Liver (tissue), 9 donors: ENCODE results near the gene TUBB3. TPM values are rescaled to one million over a fixed set of nuclear protein-coding genes. Genes with fewer than 3 reads are reported as not detected.

Source experiments
- DNase-seq: peaks from one replicate; pipeline ENCODE4 v3.0.0-alpha.2; 2017; ENCODE audit warnings: low spot score
- H3K27ac ChIP-seq, 2 donors: one replicate each; pipeline ENCODE4 v1.7.0; 2013; ENCODE audit warnings: inconsistent platforms in 2 of 2, low read length in 2 of 2, control low read depth in 1 of 2, low read depth in 1 of 2, mild to moderate bottlenecking in 1 of 2
- H3K27me3 ChIP-seq, 4 donors: one replicate each; pipeline versions ENCODE4 v1.6.1 to v1.7.0; 2013; ENCODE audit warnings: low read length in 3 of 4, inconsistent platforms in 1 of 4, mild to moderate bottlenecking in 1 of 4, moderate library complexity in 1 of 4; ENCODE audit not compliant: control insufficient read depth in 4 of 4, insufficient read depth in 4 of 4
- H3K36me3 ChIP-seq, 4 donors: one replicate each; pipeline versions ENCODE4 v1.6.1 to v1.7.0; 2013; ENCODE audit warnings: low read length in 3 of 4, mild to moderate bottlenecking in 3 of 4, low read depth in 1 of 4, moderate library complexity in 1 of 4; ENCODE audit not compliant: control insufficient read depth in 4 of 4, insufficient read depth in 3 of 4
- H3K4me1 ChIP-seq, 4 donors: one replicate each; pipeline versions ENCODE4 v1.6.1 to v1.7.0; 2013; ENCODE audit warnings: low read length in 3 of 4, mild to moderate bottlenecking in 3 of 4, moderate library complexity in 1 of 4; ENCODE audit not compliant: control insufficient read depth in 4 of 4, insufficient read depth in 4 of 4
- H3K4me3 ChIP-seq, 3 donors: one replicate each; pipeline versions ENCODE4 v1.6.1 to v1.7.0; 2013; ENCODE audit warnings: low read length in 3 of 3, control low read depth in 1 of 3, low read depth in 1 of 3, mild to moderate bottlenecking in 1 of 3
- H3K9ac ChIP-seq, 2 donors: one replicate each; pipeline ENCODE4 v1.7.0; 2013; ENCODE audit warnings: low read length in 2 of 2, mild to moderate bottlenecking in 2 of 2, moderate library complexity in 2 of 2, control low read depth in 1 of 2, low read depth in 1 of 2
- H3K9me3 ChIP-seq, 4 donors: one replicate each; pipeline versions ENCODE4 v1.6.1 to v1.7.0; 2013; ENCODE audit warnings: low read length in 3 of 4; ENCODE audit not compliant: control insufficient read depth in 4 of 4
- FOXA1 ChIP-seq: IDR thresholded peaks from 2 replicates; pipeline ENCODE4 v1.6.1; 2016; ENCODE audit warnings: antibody characterized with exemption
- FOXA2 ChIP-seq: IDR thresholded peaks from 2 replicates; pipeline ENCODE4 v1.6.1; 2016; ENCODE audit warnings: antibody characterized with exemption
- GABPA ChIP-seq, 2 donors: IDR thresholded peaks in 1 of 2; conservative IDR thresholded peaks in 1 of 2; 2 replicates each; pipeline ENCODE4 v1.6.1; 2016; ENCODE audit warnings: antibody characterized with exemption in 2 of 2, mild to moderate bottlenecking in 1 of 2, moderate library complexity in 1 of 2
- HNF4A ChIP-seq, 2 donors: conservative IDR thresholded peaks; 2 replicates each; pipeline ENCODE4 v1.6.1; 2016; ENCODE audit warnings: antibody characterized with exemption in 2 of 2, mild to moderate bottlenecking in 2 of 2
- HNF4G ChIP-seq: IDR thresholded peaks from 2 replicates; pipeline ENCODE4 v1.6.1; 2016; ENCODE audit warnings: antibody characterized with exemption
- JUND ChIP-seq, 2 donors: IDR thresholded peaks; 2 replicates each; pipeline ENCODE4 v1.6.1; 2016; ENCODE audit warnings: antibody characterized with exemption in 2 of 2
- NR2F2 ChIP-seq: IDR thresholded peaks from 2 replicates; pipeline ENCODE4 v1.6.1; 2016; ENCODE audit warnings: antibody characterized with exemption
- RAD21 ChIP-seq, 2 donors: IDR thresholded peaks; 2 replicates each; pipeline ENCODE4 v1.6.1; 2016; ENCODE audit warnings: antibody characterized with exemption in 2 of 2, mild to moderate bottlenecking in 2 of 2
- RXRA ChIP-seq, 2 donors: IDR thresholded peaks; 2 replicates each; pipeline ENCODE4 v1.6.1; 2017 to 2018; ENCODE audit warnings: antibody characterized with exemption in 2 of 2, mild to moderate bottlenecking in 1 of 2
- SP1 ChIP-seq: IDR thresholded peaks from 2 replicates; pipeline ENCODE4 v1.6.1; 2018; ENCODE audit warnings: antibody characterized with exemption, mild to moderate bottlenecking
- TAF1 ChIP-seq: conservative IDR thresholded peaks from 2 replicates; pipeline ENCODE4 v1.6.1; 2016; ENCODE audit warnings: antibody characterized with exemption, mild to moderate bottlenecking
- YY1 ChIP-seq: IDR thresholded peaks from 2 replicates; pipeline ENCODE4 v1.6.1; 2016; ENCODE audit warnings: antibody characterized with exemption, mild to moderate bottlenecking
- whole genome bisulfite sequencing: extraction: QIAGEN DNeasy Blood & Tissue Kit; methylation state at CpG from one replicate; pipeline ENCODE4 v1.1.7; 2013; 5-methylcytosine and 5-hydroxymethylcytosine counted together
- polyA plus RNA-seq, 2 donors: library from polyadenylated mRNA; stranded (reverse) in 1 of 2; unstranded in 1 of 2; fragments of 200-250 nt in 1 of 2; fragments of >200 nt in 1 of 2; fragmentation: Nextera tagmentation in 1 of 2; extraction: Ambion mirVana in 1 of 2; gene quantifications; one replicate each; pipeline versions ENCODE4 v1.2.1 to v1.2.3, GENCODE V29; 2013 to 2015
- total RNA-seq, 2 donors: library from RNA; depleted of rRNA; stranded (reverse); fragments of >200 nt; gene quantifications; one replicate each; pipeline ENCODE4 v1.2.3, GENCODE V29; 2014
- TF ChIP-seq, protein P1 (sequence below): IDR thresholded peaks from 2 replicates; pipeline ENCODE4 v1.6.1; 2016; ENCODE audit warnings: antibody characterized with exemption, mild to moderate bottlenecking
- TF ChIP-seq, protein P2 (sequence below): IDR thresholded peaks from 2 replicates; pipeline ENCODE4 v1.6.1; 2016; ENCODE audit warnings: antibody characterized with exemption
- TF ChIP-seq, protein P3 (sequence below): IDR thresholded peaks from 2 replicates; pipeline ENCODE4 v1.6.1; 2016; ENCODE audit warnings: antibody characterized with exemption
- TF ChIP-seq, protein P4 (sequence below): IDR thresholded peaks from 2 replicates; pipeline ENCODE4 v1.6.1; 2016; ENCODE audit warnings: antibody characterized with exemption
- TF ChIP-seq, protein P5 (sequence below): fragments of 150-350 bp; IDR thresholded peaks from 2 replicates; pipeline ENCODE4 v1.5.1; 2017; ENCODE audit warnings: improper control_type of control experiment, low read depth, low read length; ENCODE audit not compliant: missing input control
- donor health status: healthy.
- donor health status: healthy.
- donor health status: healthy.
- donor health status: healthy.
- donor health status: healthy.

Gene TUBB3
- total and polyA plus RNA-seq, 4 donors = 0.17 to 0.89 (median 0.25) TPM; not detected in 1

DNA sequence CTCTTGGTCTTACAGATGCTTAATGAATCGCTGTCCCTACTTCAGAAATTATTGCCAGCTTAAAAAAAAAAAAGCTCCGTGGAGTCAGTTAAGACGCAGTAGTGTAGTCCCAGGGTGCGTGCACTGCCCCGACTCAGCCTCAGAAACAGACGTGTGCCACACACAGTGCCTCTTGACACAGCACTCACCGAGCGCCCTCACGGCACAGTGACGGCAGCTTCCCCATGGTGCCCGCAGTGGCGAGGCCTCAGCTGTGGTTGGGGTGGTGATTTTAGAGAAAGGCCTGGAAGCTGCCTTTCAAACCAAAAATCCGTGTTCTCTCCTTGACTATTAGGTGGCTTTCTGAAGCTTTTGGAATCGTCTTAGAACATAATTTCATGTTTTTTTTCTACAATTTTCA lies 35.9 kb upstream of the TUBB3 start:
- TF ChIP-seq, protein P1, sequence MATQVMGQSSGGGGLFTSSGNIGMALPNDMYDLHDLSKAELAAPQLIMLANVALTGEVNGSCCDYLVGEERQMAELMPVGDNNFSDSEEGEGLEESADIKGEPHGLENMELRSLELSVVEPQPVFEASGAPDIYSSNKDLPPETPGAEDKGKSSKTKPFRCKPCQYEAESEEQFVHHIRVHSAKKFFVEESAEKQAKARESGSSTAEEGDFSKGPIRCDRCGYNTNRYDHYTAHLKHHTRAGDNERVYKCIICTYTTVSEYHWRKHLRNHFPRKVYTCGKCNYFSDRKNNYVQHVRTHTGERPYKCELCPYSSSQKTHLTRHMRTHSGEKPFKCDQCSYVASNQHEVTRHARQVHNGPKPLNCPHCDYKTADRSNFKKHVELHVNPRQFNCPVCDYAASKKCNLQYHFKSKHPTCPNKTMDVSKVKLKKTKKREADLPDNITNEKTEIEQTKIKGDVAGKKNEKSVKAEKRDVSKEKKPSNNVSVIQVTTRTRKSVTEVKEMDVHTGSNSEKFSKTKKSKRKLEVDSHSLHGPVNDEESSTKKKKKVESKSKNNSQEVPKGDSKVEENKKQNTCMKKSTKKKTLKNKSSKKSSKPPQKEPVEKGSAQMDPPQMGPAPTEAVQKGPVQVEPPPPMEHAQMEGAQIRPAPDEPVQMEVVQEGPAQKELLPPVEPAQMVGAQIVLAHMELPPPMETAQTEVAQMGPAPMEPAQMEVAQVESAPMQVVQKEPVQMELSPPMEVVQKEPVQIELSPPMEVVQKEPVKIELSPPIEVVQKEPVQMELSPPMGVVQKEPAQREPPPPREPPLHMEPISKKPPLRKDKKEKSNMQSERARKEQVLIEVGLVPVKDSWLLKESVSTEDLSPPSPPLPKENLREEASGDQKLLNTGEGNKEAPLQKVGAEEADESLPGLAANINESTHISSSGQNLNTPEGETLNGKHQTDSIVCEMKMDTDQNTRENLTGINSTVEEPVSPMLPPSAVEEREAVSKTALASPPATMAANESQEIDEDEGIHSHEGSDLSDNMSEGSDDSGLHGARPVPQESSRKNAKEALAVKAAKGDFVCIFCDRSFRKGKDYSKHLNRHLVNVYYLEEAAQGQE = no peak
- TF ChIP-seq, protein P2, sequence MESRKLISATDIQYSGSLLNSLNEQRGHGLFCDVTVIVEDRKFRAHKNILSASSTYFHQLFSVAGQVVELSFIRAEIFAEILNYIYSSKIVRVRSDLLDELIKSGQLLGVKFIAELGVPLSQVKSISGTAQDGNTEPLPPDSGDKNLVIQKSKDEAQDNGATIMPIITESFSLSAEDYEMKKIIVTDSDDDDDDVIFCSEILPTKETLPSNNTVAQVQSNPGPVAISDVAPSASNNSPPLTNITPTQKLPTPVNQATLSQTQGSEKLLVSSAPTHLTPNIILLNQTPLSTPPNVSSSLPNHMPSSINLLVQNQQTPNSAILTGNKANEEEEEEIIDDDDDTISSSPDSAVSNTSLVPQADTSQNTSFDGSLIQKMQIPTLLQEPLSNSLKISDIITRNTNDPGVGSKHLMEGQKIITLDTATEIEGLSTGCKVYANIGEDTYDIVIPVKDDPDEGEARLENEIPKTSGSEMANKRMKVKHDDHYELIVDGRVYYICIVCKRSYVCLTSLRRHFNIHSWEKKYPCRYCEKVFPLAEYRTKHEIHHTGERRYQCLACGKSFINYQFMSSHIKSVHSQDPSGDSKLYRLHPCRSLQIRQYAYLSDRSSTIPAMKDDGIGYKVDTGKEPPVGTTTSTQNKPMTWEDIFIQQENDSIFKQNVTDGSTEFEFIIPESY = no peak
- TF ChIP-seq FOXA1 (no peak), YY1 (no peak), TAF1 (no peak), HNF4A (conservative IDR thresholded peaks at IDR 0.05) (no peak), JUND (IDR thresholded peaks at IDR 0.05) (no peak), GABPA (IDR thresholded peaks at IDR 0.05 in 1 of 2, conservative IDR thresholded peaks at IDR 0.05 in 1 of 2) (no peak), SP1 (no peak), NR2F2 (no peak), RXRA (IDR thresholded peaks at IDR 0.05) (no peak), HNF4G (no peak), FOXA2 (no peak), RAD21 (IDR thresholded peaks at IDR 0.05) (no peak)
- TF ChIP-seq, protein P3, sequence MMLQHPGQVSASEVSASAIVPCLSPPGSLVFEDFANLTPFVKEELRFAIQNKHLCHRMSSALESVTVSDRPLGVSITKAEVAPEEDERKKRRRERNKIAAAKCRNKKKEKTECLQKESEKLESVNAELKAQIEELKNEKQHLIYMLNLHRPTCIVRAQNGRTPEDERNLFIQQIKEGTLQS = no peak
- TF ChIP-seq, protein P4, sequence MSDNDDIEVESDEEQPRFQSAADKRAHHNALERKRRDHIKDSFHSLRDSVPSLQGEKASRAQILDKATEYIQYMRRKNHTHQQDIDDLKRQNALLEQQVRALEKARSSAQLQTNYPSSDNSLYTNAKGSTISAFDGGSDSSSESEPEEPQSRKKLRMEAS = no peak
- TF ChIP-seq, protein P5, sequence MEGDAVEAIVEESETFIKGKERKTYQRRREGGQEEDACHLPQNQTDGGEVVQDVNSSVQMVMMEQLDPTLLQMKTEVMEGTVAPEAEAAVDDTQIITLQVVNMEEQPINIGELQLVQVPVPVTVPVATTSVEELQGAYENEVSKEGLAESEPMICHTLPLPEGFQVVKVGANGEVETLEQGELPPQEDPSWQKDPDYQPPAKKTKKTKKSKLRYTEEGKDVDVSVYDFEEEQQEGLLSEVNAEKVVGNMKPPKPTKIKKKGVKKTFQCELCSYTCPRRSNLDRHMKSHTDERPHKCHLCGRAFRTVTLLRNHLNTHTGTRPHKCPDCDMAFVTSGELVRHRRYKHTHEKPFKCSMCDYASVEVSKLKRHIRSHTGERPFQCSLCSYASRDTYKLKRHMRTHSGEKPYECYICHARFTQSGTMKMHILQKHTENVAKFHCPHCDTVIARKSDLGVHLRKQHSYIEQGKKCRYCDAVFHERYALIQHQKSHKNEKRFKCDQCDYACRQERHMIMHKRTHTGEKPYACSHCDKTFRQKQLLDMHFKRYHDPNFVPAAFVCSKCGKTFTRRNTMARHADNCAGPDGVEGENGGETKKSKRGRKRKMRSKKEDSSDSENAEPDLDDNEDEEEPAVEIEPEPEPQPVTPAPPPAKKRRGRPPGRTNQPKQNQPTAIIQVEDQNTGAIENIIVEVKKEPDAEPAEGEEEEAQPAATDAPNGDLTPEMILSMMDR = no peak
- Histone ChIP-seq H3K27ac (no peak overlapping the region), H3K4me1 (no peaks in the 10 kb centered on the region), H3K9ac (no peak overlapping the region), H3K4me3 (no peak overlapping the region), H3K27me3 (no peaks in the 10 kb centered on the region), H3K9me3 (no peaks in the 10 kb centered on the region), H3K36me3 (peaks cover 41 to 72% (median 48%) of the 10 kb centered on the region in 4 donors)
- WGBS = 98% methylated on average over 14 of the region's 14 CpGs
- DNase-seq = no peak

DNA sequence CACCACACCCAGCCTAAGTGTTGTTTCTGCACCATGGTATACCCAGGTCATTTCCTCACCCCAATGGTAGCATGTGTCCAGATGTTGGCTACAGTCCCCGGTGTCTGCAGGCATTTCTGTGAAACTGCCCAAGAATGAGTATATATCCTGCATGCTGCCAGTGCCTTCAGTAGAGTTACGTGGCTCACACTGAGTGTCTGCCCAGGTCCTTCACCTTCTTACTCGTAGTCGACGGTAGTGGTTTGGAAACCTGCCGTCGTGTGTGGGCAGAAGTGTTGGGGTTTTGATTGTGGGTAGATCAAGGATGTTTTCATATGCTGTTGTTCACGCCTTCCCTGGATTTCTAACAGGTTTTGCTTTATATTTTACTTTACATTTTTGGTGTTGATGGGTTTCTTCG lies 32.9 kb upstream of the TUBB3 start:
- H3K9me3 ChIP-seq = no peaks in the 10 kb centered on the region
- TF ChIP-seq JUND (IDR thresholded peaks at IDR 0.05) = no peak
- no peak for TF ChIP-seq SP1
- no peak for TF ChIP-seq NR2F2
- TF ChIP-seq HNF4G = no peak
- H3K9ac ChIP-seq = no peak overlapping the region
- no peaks in the 10 kb centered on the region for H3K4me1 ChIP-seq
- no peak overlapping the region for H3K4me3 ChIP-seq
- WGBS = 88% methylated on average over 9 of the region's 9 CpGs
- H3K36me3 ChIP-seq = peaks cover 41 to 73% (median 47%) of the 10 kb centered on the region in 4 donors
- DNase-seq = no peak
- H3K27ac ChIP-seq = no peak overlapping the region
- no peaks in the 10 kb centered on the region for H3K27me3 ChIP-seq
